GM18858 (cell line): ENCODE data around the gene CASK.
"Not testable (repeated sequence)": the region's sequence is repeated elsewhere in the genome, so short reads cannot be mapped to it uniquely, and the experiment has no call there.

Experiments used
- ATAC-seq: cut with Tn5 transposase; IDR thresholded peaks from one replicate; pipeline ENCODE4 v1.9.1; 2021; ENCODE audit not compliant: unreplicated experiment

CASK gene

DNA sequence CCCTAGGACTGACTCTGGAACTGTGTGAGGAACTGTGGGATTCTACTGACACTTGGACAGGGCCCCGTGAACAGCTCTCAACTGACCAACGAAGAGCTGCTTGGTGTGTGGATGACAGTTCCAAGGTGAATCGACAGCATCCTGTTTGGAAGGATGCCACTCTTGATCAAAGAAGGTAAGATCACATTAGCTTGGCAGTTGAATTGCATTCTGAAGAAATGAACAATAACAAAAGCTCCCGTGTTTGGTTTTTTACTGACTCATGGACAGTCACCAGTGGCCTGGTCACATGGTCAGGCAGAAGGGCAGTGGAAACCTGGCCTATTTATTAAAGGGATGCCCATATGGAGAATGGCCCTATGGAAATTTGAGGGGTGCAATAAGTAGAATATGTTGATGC is 267.7 kb downstream of the CASK start:
- no peak for ATAC-seq

DNA sequence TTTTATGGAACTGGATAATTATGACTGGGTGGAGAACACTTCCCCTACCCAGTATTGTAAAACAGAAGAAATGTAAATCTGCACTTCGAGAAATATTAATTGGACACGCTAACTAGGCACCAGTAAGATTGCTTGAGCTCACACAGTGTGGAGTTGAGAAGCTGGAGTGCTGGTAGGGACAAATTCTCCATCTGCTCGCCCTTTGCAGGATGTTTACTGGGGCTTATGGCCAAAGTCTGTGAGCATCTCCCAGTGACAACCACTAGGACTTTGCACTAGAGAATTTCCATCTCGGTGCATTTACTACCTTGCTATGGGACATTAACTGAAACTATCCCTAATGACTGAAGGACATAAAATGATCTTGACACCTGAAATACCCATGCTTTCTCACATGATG is 268.3 kb downstream of the CASK start:
- ATAC-seq: no peak

DNA sequence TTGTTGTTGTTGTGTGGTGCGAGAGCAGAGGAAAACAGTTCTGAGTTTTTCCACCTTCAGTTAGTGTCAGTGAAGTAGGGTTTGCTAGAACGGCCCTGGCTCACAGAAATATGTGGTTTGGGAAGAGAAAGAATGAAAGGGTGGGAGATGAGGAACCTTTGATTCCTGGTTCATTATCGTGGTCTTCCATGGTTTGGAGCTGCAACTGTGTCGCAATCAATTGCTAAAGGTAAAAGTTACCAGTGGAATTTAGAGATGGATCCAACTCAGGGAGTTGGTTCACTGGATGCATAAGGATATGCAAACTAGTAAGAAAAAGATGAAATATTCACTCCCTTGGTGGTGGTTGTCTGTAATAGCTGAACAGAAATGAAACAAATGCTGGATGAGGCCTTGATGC is 270.2 kb downstream of the CASK start:
- no peak for ATAC-seq

DNA sequence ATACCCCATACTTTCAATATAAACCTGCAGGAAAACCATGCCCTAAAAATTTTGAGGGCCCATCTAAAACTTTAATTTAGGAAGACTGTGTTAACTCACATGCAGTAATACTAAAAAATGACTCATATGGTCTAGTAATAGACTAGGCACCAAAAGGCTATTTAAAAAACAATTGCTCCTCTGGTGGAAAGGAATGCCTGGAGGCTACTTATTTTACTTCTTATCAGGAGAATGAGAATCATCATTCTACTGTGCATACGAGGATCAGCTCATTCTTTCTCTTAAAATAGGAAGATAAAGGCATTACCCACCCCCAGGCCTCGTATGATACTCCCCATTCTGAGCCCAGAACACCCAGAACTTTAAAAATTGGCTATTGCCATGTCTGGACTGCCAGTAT is 277.2 kb downstream of the CASK start:
- ATAC-seq: not testable (repeated sequence)

DNA sequence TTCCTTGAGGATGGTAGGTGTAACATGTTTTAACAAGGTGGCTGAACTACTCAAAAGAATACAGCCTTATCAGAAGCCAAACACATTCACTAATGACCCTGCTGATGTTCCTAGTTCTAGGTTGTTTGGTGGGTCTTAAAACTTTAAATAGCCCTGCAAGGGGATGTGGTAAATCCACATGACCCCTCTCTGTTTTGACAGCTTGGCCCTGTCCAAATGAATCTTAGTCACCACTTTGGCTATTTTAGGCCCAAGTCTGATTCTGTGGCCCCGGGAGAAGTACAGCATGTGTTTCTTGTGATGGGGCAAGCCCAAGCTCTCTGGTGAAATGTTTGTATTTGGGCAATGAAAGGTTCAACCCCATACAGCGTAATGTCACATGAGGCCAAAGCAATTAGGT is 289.1 kb downstream of the CASK start:
- no peak for ATAC-seq

DNA sequence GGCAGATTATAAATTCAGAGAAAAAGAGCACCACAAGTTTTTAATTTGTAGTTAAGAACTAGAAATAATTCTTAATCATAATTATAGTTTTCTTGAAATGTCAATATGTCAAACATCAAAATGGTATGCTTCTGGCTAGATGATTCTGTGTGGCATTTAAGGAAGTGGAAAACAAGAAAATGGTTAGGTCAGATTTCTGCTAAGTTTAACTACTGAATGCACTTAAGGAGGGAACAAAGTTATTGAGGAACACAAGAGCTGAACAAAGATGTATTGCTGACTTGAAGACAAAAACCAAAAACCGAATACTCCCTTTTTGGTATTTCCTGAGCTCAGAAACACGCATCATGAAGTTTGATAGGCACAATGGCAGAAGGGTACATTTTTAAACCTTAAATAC is 293.3 kb downstream of the CASK start:
- ATAC-seq: no peak

DNA sequence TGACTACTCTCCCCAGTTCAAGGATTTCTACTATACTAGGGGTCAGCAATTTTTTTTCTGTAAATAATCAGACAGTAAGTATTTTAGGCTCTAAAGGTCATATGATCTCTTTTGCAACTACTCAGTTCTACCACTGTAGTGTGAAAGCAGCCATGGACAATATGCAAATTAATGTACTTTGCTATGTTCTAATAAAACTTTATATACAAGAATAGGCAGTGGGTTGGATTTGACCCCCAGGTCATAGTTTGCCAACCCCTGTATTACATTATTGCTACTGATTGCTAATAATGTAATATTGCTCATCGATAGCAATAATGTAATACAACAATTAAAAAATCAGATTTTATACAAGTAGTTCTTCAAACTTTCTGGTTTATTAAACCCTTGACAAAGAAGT is 293.8 kb downstream of the CASK start:
- no peak for ATAC-seq

DNA sequence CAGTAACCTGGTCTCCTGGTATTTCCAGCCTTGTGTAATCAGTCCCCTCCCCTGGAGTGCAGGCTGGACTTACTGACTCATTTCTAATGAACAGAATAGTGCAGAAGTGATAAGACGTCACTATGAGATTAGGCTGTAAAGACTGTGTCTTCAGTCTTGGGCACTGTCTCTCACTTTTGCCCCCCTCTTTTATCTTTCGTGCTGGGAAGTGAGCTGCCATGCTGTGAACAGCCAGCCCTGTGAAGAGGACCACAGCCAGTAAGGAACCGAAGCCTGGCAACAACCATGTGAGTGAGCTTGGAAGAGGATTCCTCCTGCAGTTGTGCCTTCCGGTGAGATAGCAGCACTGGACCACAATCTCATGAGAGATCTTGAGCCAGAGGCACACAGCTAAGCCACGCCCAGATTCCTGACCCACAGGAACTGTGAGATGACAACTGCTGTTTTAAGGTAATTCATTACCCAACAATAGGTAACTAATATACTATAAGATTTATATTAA is 302.1 kb downstream of the CASK start:
- no peak for ATAC-seq

DNA sequence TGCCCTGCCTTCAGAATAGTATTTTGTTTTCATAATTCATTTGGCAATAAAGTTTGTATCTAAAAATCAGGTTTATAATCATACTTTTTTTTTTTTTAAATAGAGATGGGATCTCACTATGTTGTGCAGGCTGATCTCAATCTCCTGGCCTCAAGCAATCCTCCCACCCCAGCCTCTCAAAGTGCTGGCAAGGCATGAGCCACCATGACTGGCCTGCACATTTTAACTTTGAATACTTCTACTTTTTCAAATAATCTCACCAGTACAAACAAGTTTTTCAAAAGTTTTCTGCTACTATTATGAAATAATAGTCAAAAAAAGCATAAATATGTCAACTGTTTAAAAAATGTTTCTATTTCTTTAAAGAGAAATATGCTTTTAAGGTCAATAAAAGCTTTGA is 304.1 kb downstream of the CASK start:
- ATAC-seq: no peak

DNA sequence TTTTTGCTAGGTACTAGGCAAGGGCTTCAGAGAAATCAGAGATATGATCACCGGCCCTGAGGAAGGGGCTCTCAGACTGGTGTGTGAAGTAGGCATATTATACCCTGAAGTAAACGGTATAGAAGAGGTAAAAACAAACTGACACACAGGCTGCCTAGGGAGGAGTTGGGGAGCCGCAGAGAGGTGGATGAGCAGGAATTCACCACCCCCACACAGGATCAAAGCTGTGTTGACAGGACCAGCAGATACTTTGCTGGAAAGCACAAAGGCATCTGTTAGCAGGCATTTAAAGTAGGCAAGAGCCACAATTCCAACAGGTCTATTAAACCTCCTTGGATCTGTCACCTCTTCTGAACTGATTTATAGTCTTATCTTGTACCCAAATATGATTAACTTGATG is 306.4 kb downstream of the CASK start:
- ATAC-seq: no peak

DNA sequence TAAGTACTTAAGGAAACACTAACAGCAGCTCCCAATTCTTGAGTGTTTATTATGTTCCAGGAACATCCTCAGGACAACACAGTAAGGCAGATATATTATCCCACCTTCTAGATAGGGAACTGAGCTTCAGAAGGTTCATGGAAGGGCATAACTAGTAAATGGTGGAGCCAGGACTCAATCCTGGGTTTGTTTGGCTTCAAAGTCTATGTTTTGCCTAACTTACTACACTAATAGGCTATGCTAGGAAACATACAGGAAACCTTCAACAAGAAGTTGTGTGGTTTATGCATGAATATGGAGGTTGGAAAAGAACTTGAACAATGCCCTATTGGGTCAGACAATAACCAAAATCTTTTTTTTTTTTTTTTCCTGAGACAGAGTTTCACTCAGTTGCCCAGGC is 307.1 kb downstream of the CASK start:
- no peak for ATAC-seq

DNA sequence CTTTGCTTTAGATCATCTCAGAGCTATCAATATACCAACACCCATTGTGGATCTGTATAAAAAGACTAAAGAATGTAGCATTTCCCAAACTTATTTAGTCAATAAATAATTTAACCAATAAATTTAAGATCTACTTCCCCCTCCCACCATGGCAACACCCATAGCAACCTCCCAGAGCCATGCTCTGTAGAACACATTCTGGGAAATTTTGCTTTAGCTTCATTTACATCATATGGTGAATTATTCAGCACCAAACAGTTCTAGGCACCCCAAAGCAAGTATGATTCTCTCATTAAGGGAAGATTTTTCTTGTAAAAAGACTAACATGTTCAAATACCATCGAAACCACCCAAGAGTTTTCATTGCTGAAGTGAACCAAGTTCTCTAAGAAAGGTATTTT is 315.1 kb downstream of the CASK start:
- ATAC-seq: no peak

DNA sequence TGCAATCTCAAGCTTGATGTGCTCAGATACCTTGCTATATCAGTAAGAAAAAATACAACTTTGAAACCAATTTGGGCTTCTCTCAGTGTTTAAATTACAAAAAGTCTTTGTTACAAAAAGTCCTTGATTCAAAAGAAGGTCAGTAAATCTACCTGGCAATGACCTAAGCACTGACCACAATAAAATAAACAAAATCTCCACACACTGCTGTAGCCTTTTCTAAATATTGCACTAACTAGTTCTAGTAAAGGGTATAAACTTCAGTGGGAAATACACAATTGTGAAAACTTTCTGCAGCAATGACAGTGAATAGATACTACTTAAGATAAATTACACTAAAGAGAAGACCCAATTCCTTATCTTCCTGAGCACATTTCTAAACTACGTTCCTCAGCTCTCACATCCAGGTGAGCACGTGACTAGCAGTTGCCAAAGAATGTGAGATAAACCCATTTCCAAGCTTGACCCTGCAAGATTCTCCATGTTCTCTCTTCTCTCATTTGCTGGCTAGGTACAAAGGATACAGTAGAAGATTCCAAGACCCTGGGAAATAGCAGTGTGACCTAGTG is 316.0 kb downstream of the CASK start:
- no peak for ATAC-seq

DNA sequence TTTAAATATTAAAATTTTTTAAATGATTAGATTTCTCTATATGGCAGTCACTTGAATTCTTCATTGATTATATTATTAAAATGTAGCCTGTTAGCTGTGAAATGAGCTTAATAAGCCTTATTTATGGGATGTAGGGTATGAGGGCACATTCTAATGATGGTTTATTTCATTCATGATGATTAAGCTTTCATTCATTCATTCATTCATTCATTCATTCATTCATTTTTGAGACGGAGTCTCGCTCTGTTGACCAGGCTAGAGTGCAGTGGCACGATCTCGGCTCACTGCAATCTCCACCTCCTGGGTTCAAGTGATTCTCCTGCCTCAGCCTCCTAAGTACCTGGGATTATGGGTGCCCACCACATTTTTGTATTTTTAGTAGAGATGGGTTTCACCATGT is 317.3 kb downstream of the CASK start:
- ATAC-seq: not testable (repeated sequence)

DNA sequence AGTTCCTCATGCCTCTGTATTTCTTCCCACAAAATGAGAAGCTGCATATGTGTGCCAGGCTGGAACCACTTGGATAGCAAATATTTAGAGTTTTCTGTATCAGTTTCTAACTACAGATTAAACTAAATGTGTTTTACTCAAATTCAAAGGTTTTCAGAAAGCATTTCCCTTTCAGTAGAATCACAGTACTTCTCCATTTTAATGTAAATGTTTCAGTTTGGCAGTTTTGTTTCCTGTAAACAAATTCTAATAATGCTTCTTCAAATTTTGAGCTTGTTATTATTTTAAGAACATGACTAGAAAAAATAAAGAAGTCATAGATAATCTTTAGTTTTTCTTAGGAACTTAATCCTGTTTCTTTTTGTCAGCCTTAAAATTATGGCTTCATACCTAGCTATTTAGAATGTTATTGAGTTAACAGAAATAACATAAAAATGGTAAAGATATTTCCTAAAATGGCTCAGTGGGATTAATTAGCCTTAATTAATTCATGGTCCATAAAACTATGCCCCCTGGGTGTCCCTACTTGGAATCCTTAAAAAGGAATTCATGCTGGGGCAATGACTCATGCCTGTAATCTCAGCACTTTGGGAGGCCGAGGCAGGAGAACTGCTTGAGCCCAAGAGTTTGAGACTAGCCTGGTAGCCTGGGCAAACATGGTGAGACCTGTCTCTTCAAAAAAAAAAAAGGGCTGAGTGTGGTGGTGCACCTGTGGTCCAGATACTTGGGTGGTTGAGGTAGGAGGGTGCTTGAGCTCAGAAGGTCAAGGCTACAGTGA is 318.4 kb downstream of the CASK start:
- ATAC-seq: no peak

DNA sequence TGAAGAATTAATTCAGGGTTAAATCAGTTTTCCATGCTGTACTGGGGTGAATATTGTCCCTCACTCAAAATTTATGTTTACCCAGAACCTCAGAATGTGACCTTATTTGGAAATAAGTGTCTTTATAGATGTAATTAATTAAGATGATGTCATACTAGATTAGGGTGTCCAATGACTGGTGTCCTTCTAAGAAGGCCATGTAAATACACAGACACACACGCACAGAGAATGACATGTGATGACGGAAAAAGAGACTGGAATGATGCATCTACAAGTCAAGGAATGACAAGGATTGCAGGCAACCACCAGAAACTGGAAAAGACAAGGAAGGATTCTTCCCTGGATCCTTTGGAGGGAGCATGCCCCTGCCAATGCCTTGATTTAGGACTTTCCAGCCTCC is 319.2 kb downstream of the CASK start:
- no peak for ATAC-seq

DNA sequence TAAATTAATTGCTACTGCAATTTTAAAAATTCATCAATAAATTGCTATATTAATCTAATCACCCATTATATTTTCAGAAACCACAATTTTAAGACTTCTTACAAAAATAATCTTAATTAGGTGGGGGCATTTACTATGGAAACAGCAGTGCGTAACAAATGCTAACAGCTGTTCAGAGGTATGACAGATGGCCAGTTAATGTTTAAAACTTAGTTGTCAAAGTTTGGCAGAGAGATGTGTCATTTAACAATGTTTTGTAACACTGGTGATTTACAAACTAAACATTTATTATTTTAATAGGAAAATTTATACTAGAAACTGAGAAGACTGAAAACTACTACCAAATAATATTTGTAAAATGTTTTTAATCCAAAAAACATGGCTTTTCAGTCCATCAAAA is 319.8 kb downstream of the CASK start:
- no peak for ATAC-seq

DNA sequence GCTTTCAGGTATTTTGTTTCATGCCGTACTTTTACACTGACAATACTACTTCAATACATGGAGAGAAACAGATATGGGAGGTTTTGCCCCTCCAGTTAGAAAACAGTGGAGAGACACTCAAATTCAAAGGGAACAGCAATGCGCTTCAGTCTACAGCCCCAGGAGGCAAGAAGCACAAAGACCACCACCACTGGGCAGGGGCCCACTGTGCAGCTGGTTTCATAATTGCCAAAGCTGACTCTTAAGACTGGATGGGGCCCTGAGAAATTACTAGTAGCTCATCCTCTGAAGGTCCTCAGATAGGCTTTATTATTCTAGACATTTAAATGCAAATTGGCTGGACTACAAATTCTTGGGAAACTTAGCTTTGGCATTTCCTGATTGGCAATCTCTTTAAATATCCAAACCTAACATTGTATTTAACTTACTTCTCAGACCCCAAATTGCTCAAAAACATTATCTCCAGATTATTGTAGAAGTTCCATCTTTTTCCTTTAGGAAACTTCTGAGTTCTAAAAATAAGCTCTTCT is 320.5 kb downstream of the CASK start:
- no peak for ATAC-seq

DNA sequence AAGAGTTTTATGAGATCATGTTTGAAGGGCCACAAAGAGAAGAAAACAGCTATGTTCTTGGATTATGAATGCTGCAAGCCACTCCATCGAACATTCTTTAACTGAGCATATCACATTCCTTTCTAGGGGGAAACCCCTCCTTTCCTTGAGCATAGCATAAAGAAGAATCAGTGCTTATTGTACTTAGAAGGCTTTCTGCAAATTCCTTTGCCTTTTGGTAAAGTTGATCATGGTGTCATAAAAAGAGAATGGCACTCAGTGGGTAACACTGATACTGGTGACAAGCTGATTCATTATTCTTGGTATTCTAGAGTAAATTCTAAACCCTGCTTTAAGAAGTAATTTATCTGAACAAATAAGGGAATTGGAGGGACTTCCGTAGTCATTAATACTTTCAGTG is 323.1 kb downstream of the CASK start:
- ATAC-seq: no peak

DNA sequence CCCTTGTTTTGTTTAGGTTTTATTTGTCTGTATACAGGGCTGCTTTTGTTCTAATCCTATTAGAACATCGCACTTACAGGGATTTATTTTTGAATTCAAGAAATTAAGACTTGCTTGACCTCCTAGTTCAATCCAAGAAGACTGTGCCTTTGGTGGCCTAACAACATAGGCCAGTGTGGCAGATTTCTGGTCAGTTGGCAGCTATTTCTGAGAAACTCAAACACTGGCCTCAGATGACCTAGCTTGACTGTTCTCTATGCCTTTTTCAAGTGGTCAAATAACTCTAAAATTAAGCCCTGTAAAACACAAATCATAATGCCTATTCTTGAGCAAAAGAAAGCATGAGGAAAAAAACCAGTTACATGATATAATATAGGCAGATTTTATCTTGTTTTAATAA is 323.8 kb downstream of the CASK start:
- ATAC-seq: no peak

DNA sequence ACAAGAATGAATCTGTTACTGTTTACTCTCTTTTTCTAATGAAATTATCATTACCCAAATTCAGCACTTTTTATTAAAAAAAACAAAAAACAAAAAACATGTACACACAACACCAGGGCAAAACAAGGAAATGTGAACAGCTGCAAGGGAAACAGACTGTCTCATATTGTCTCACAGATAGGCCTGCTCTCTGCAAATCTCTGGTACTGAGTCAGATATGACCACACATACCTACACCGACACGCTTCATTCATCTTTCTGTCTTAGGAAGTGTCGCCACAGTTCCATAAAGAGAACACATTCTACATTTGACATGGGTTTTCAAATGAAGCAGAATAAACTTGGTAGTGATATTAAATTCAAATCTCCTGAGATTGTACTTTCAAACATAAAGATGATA is 326.8 kb downstream of the CASK start:
- ATAC-seq: peak; percentile 97

DNA sequence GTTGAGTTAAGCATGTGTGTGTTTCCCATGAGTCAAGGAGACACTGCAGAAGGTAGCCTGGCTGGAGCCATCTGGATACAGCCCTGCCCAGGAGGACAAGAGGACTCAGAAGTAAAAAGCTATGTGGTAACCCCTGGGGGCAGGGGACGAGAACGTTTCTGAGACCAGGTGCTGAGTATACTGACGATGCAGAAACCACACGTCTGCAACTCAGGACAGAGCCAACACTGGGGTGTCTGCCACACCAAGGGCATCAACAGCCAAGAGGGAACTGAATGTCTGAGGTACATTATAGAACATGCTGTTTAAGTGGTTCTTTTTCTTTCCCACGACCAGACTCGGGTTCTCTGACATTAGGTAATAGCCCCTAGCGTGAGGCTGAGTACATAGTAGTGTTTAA is 328.7 kb downstream of the CASK start:
- ATAC-seq: no peak

DNA sequence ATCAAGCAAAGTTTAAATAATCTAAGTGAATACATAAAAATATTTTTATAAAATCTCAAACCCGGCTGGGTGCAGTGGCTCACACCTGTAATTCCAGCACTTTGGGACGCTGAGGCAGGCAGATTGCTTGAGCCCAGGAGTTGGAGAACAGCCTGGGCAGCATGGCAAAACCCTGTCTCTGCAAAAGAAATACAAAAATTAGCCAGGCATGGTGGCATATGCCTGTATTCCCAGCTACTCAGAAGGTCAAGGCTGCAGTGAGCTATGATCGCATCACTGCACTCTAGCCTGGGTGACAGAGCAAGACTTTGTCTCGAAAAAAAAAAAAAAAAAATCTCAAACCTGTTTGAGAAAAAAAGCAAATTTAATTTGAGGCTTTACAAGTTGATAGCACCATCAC is 331.4 kb downstream of the CASK start:
- ATAC-seq: no peak
